H9 (cell line): Measurements from ENCODE around the gene OR6S1. TPM values are rescaled to one million over a fixed set of nuclear protein-coding genes. Genes with fewer than 3 reads are reported as not detected.

ENCODE experiments used
- DNase-seq: peaks from one replicate; pipeline ENCODE4 v3.0.0-alpha.2; 2017
- H2AFZ ChIP-seq: one replicate; pipeline ENCODE4 v1.6.1; 2013; ENCODE audit warnings: mild to moderate bottlenecking, low read length, control low read depth, moderate library complexity
- H2AK5ac ChIP-seq: 2 replicates; pipeline ENCODE4 v1.6.1; 2013; ENCODE audit warnings: low read length, control low read depth, mixed read lengths; ENCODE audit not compliant: insufficient read length
- H2BK120ac ChIP-seq: one replicate; pipeline ENCODE4 v1.6.1; 2013; ENCODE audit warnings: low read depth, mild to moderate bottlenecking, low read length, control low read depth, inconsistent platforms; ENCODE audit not compliant: poor library complexity, severe bottlenecking
- H2BK12ac ChIP-seq: 2 replicates; pipeline ENCODE4 v1.6.1; 2013; ENCODE audit warnings: low read length, control low read depth, mixed read lengths, low read depth; ENCODE audit not compliant: insufficient read length
- H2BK15ac ChIP-seq: 2 replicates; pipeline ENCODE4 v1.6.1; 2013; ENCODE audit warnings: low read depth, low read length, control low read depth
- H2BK20ac ChIP-seq: one replicate; pipeline ENCODE4 v1.6.1; 2013; ENCODE audit warnings: low read depth, mild to moderate bottlenecking, low read length, control low read depth, inconsistent platforms; ENCODE audit not compliant: poor library complexity, severe bottlenecking
- H2BK5ac ChIP-seq: 2 replicates; pipeline ENCODE4 v1.6.1; 2013; ENCODE audit warnings: low read length, control low read depth, mixed read lengths; ENCODE audit not compliant: insufficient read length
- H3K14ac ChIP-seq: 2 replicates; pipeline ENCODE4 v1.6.1; 2013; ENCODE audit warnings: low read length, control low read depth; ENCODE audit not compliant: insufficient read depth
- H3K18ac ChIP-seq: 2 replicates; pipeline ENCODE4 v1.6.1; 2013; ENCODE audit warnings: low read depth, mild to moderate bottlenecking, mixed read lengths, low read length, control low read depth; ENCODE audit not compliant: insufficient read length
- H3K23ac ChIP-seq: 2 replicates; pipeline ENCODE4 v1.6.1; 2013; ENCODE audit warnings: low read length, control low read depth, mixed read lengths, low read depth; ENCODE audit not compliant: insufficient read length
- H3K23me2 ChIP-seq: 2 replicates; pipeline ENCODE4 v1.6.1; 2013; ENCODE audit warnings: low read depth, mild to moderate bottlenecking, mixed read lengths, low read length, control low read depth; ENCODE audit not compliant: insufficient read length, poor library complexity, severe bottlenecking
- H3K27ac ChIP-seq: 2 replicates; pipeline ENCODE4 v1.5.1; 2013; ENCODE audit warnings: low read length, control low read depth, mixed read lengths, low read depth; ENCODE audit not compliant: insufficient read length
- H3K27me3 ChIP-seq: 2 replicates; pipeline ENCODE4 v1.6.1; 2013; ENCODE audit warnings: low read length, control low read depth, inconsistent platforms; ENCODE audit not compliant: insufficient read depth
- H3K4ac ChIP-seq: 2 replicates; pipeline ENCODE4 v1.6.1; 2013; ENCODE audit warnings: low read depth, mild to moderate bottlenecking, control low read depth, inconsistent platforms, low read length, moderate library complexity
- H3K4me1 ChIP-seq: 2 replicates; pipeline ENCODE4 v1.6.1; 2013; ENCODE audit warnings: low read length, control low read depth, inconsistent platforms; ENCODE audit not compliant: insufficient read depth
- H3K4me2 ChIP-seq: 2 replicates; pipeline ENCODE4 v1.6.1; 2013; ENCODE audit warnings: low read length, control low read depth, mixed read lengths; ENCODE audit not compliant: insufficient read length, insufficient read depth
- H3K56ac ChIP-seq: 2 replicates; pipeline ENCODE4 v1.6.1; 2013; ENCODE audit warnings: low read depth, mild to moderate bottlenecking, mixed read lengths, low read length, control low read depth; ENCODE audit not compliant: insufficient read length
- H3K79me1 ChIP-seq: 2 replicates; pipeline ENCODE4 v1.6.1; 2013; ENCODE audit warnings: low read depth, mild to moderate bottlenecking, moderate library complexity, low read length, control low read depth, inconsistent platforms; ENCODE audit not compliant: insufficient read depth, poor library complexity, severe bottlenecking
- H3K79me2 ChIP-seq: 2 replicates; pipeline ENCODE4 v1.6.1; 2013; ENCODE audit warnings: low read length, control low read depth, inconsistent platforms; ENCODE audit not compliant: insufficient read depth
- H3K9ac ChIP-seq: 2 replicates; pipeline ENCODE4 v1.6.1; 2013; ENCODE audit warnings: low read length, control low read depth, mixed read lengths; ENCODE audit not compliant: insufficient read length; ENCODE audit errors: extremely low read depth
- H3K9me3 ChIP-seq: one replicate; pipeline ENCODE4 v1.6.1; 2013; ENCODE audit warnings: low read depth, low read length, inconsistent platforms; ENCODE audit not compliant: control insufficient read depth
- H3T11ph ChIP-seq: one replicate; pipeline ENCODE4 v1.6.1; 2013; ENCODE audit warnings: mild to moderate bottlenecking, low read length, control low read depth, inconsistent platforms
- H4K20me1 ChIP-seq: one replicate; pipeline ENCODE4 v1.6.1; 2013; ENCODE audit not compliant: control insufficient read depth, insufficient read length, insufficient read depth
- H4K5ac ChIP-seq: 2 replicates; pipeline ENCODE4 v1.6.1; 2013; ENCODE audit warnings: low read depth, mild to moderate bottlenecking, mixed read lengths, low read length, control low read depth; ENCODE audit not compliant: insufficient read length
- H4K8ac ChIP-seq: replicated peaks from 2 replicates; pipeline ENCODE4 v1.6.1; 2013; ENCODE audit warnings: low read length, control low read depth, mixed read lengths, low read depth; ENCODE audit not compliant: insufficient read length
- H4K91ac ChIP-seq: 2 replicates; pipeline ENCODE4 v1.6.1; 2013; ENCODE audit warnings: low read depth, mild to moderate bottlenecking, moderate library complexity, mixed read lengths, low read length, control low read depth; ENCODE audit not compliant: insufficient read length
- H3K27ac Mint-ChIP-seq, 3 experiments: 2 replicates in 2 of 3; 3 replicates in 1 of 3; pipeline ENCODE4 v1.8.0; 2020 to 2021; ENCODE audit warnings: mixed read lengths in 3 of 3, mild to moderate bottlenecking in 1 of 3, moderate library complexity in 1 of 3
- H3K27me3 Mint-ChIP-seq: 2 replicates; pipeline ENCODE4 v1.8.0; 2021; ENCODE audit warnings: low read depth, mild to moderate bottlenecking, moderate library complexity, mixed read lengths
- H3K36me3 Mint-ChIP-seq, 3 experiments: 2 replicates in 2 of 3; 3 replicates in 1 of 3; pipeline ENCODE4 v1.8.0; 2020 to 2021; ENCODE audit warnings: low read depth in 3 of 3, mixed read lengths in 3 of 3; ENCODE audit not compliant: insufficient read depth in 1 of 3
- H3K4me1 Mint-ChIP-seq, 2 experiments: 2 replicates each; pipeline ENCODE4 v1.8.0; 2020; ENCODE audit warnings: mixed read lengths in 2 of 2
- H3K4me3 Mint-ChIP-seq, 2 experiments: 2 replicates in 1 of 2; 3 replicates in 1 of 2; pipeline ENCODE4 v1.8.0; 2020 to 2021; ENCODE audit warnings: mild to moderate bottlenecking in 2 of 2, mixed read lengths in 2 of 2, moderate library complexity in 1 of 2
- H3K9me3 Mint-ChIP-seq, 2 experiments: 2 replicates in 1 of 2; 3 replicates in 1 of 2; pipeline ENCODE4 v1.8.0; 2020; ENCODE audit warnings: mild to moderate bottlenecking in 2 of 2, mixed read lengths in 2 of 2, moderate library complexity in 1 of 2
- CTCF ChIP-seq: fragments of 200-600 bp; sonication (generic); conservative IDR thresholded peaks from 3 replicates; pipeline ENCODE4 v1.8.0; 2021; ENCODE audit warnings: antibody characterized with exemption, mild to moderate bottlenecking
- WGBS: extraction: QIAGEN DNeasy Blood & Tissue Kit; methylation state at CpG from one replicate; pipeline ENCODE4 v1.1.7; 2013; ENCODE audit warnings: missing lambda C conversion rate, low lambda C conversion rate, mixed read lengths; ENCODE audit not compliant: insufficient read length; ENCODE audit errors: extremely low coverage; 5-methylcytosine and 5-hydroxymethylcytosine counted together
- total RNA-seq: library from RNA; stranded (reverse); gene quantifications from 2 replicates; pipeline ENCODE4 v1.2.1, GENCODE V29; 2021

The OR6S1 gene
- total RNA-seq, 1 experiment from 2014 or later = not detected

GRCh38 chr14:20617138-20618003 lies 24.1 kb downstream of the OR6S1 start:
- Histone ChIP-seq H3K23me2 (no peaks in the 10 kb centered on the region), H3K27ac (no peak overlapping the region), H3K56ac (no peak overlapping the region), H3K18ac (no peak overlapping the region), H3K79me1 (no peaks in the 10 kb centered on the region), H3K23ac (no peak overlapping the region), H2BK12ac (no peak overlapping the region), H2AK5ac (no peak overlapping the region), H3K4me1 (no peaks in the 10 kb centered on the region), H2BK120ac (no peak overlapping the region), H3K9ac (no peak overlapping the region), H3K27me3 (no peaks in the 10 kb centered on the region; the same call in 1 of the 2 replicates), H2AFZ (no peak overlapping the region), H3K79me2 (no peaks in the 10 kb centered on the region), H3K14ac (no peak overlapping the region), H3K4ac (no peak overlapping the region), H2BK20ac (no peak overlapping the region), H2BK15ac (no peak overlapping the region), H4K5ac (no peak overlapping the region), H3K4me2 (no peak overlapping the region), H4K91ac (no peak overlapping the region), H3T11ph (no peak overlapping the region), H4K8ac (no peak overlapping the region), H4K20me1 (no peaks in the 10 kb centered on the region), H2BK5ac (no peak overlapping the region), H3K9me3 (no peaks in the 10 kb centered on the region)
- TF ChIP-seq CTCF = no peak
- Mint-ChIP-seq H3K27ac (no peak overlapping the region; a peak in 1 of 7 replicates), H3K4me1 (peaks cover 11% of the 10 kb centered on the region in 2 experiments), H3K4me3 (no peak overlapping the region), H3K9me3 (no peaks in the 10 kb centered on the region), H3K36me3 (no peaks in the 10 kb centered on the region; a peak in 2 of 7 replicates), H3K27me3 (peaks cover 3% of the 10 kb centered on the region)
- no peak for DNase-seq
- no CpG with 5 or more reads among the region's 12 CpGs for WGBS
